ENCODE results near the gene ZG16B. TPM values are rescaled to one million over a fixed set of nuclear protein-coding genes. Genes with fewer than 3 reads are reported as not detected.

ZG16B gene
- total and polyA plus RNA-seq, 2 of the 8 experiments (the other 6 are each of a cell fraction or from before 2014, with no cell fraction given), result 0.11 TPM; not detected in 1

DNA sequence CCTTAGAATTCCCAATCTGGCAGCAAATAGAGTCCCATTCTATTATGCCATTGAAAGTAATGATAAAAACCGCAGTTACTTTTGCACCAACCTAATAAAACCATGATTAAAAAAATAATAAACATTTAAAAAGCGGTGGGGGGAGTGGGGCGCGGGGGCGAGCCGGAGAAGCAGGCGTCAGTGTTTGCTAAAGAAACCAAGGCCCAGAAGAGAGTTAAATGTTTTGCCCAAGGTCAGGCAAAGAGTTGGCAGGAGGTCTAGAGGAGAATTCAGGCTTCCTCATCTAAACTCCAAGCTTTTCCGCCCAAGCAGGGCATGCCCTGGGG lies 37.5 kb downstream of the ZG16B start:
- no peak overlapping the region for H3K23ac ChIP-seq (ENCODE audit: insufficient read length)
- H2BK5ac ChIP-seq (ENCODE audit: low read depth, low read length), result peak overlapping the region; percentile 85
- ChIA-PET POLR2A (ENCODE audit: partially characterized antibody) (interaction anchor here (0.6 to 1.8 kb wide), 14 partner anchors 9 to 151 kb away, joined by 3 to 8 read pairs (median 4); partner anchors contain the start of genes CLDN6, ELOB and FLYWCH1), CTCF (ENCODE audit: partially characterized antibody) (interaction anchor here (0.7 to 6.5 kb wide), 27 partner anchors 9 to 169 kb away, joined by 3 to 90 read pairs (median 5); partner anchors contain the start of genes FLYWCH2, PRSS33 and PRSS41)
- H3K36me3 ChIP-seq (ENCODE audit: control insufficient read depth in 2 of 4, insufficient read depth in 4 of 4, low read length in 3 of 4), result no peaks in the 10 kb centered on the region; a peak in 1 of 8 replicates
- H3K4me3 ChIP-seq (ENCODE audit: extremely low read depth in 1 of 4, insufficient read depth in 2 of 4, low read depth in 3 of 4, low read length in 4 of 4), result peak overlapping the region in 3 of 4 experiments; percentile 29 to 61 (median 53); a peak in 7 of 8 replicates
- H3K27me3 ChIP-seq (replicated peaks in 1 of 4; ENCODE audit: control insufficient read depth in 3 of 4, extremely low read depth in 1 of 4, insufficient read depth in 3 of 4, low read length in 3 of 4), result peaks cover 7 to 40% (median 32%) of the 10 kb centered on the region in 4 experiments
- peaks cover 2% of the 10 kb centered on the region; the same call in 1 of the 2 replicates for H3K23me2 ChIP-seq (ENCODE audit: low read depth, low read length)
- peak overlapping the region; percentile 97; the same call in 1 of the 2 replicates for H3K18ac ChIP-seq (ENCODE audit: extremely low read depth, low read length)
- no peak overlapping the region for H2BK12ac ChIP-seq (ENCODE audit: low read depth, low read length)
- no peak overlapping the region for H2AK5ac ChIP-seq (ENCODE audit: low read depth, low read length)
- no peak overlapping the region for H3K56ac ChIP-seq (replicated peaks; ENCODE audit: insufficient read length, low read depth, low read length)
- peak overlapping the region; percentile 31; the same call in 1 of the 2 replicates for H3K27ac ChIP-seq (ENCODE audit: low read depth, low read length)
- H4K91ac ChIP-seq (replicated peaks; ENCODE audit: insufficient read length, low read length), result peak overlapping the region; percentile 18
- no peak overlapping the region for H2BK15ac ChIP-seq (ENCODE audit: low read length)
- no peaks in the 10 kb centered on the region for H3K79me2 ChIP-seq (ENCODE audit: control insufficient read depth in 1 of 2, insufficient read depth in 2 of 2, low read length in 2 of 2)
- FAIRE-seq (no peak), DNase-seq (ENCODE audit: low read depth in 1 of 2, low spot score in 2 of 2) (no peak)
- no peak overlapping the region for H2BK20ac ChIP-seq (ENCODE audit: low read length)
- H4K8ac ChIP-seq (ENCODE audit: extremely low read depth, insufficient read depth, low read length), result no peak overlapping the region
- H2BK120ac ChIP-seq (replicated peaks; ENCODE audit: low read depth, low read length), result no peak overlapping the region
- H4K20me1 ChIP-seq (replicated peaks in 1 of 2; ENCODE audit: control insufficient read depth in 1 of 2, insufficient read depth in 2 of 2, low read length in 2 of 2), result no peaks in the 10 kb centered on the region
- peak overlapping the region; percentile 14 for H4K5ac ChIP-seq (ENCODE audit: insufficient read length, low read depth, low read length)
- no peak for TF ChIP-seq SRF (IDR thresholded peaks at IDR 0.05; ENCODE audit: low read depth, low read length)
- TF ChIP-seq KDM4A (IDR thresholded peaks at IDR 0.05; ENCODE audit: low read depth, low read length, severe bottlenecking), result no peak
- no peak for TF ChIP-seq RAD21 (IDR thresholded peaks at IDR 0.05 in 1 of 2, conservative IDR thresholded peaks at IDR 0.05 in 1 of 2; ENCODE audit: low read depth in 2 of 2, low read length in 2 of 2)
- H3K9me3 ChIP-seq (ENCODE audit: insufficient read depth in 2 of 2, low read depth in 1 of 2, low read length in 1 of 2), result no peaks in the 10 kb centered on the region
- H3K4me1 ChIP-seq (replicated peaks in 1 of 4; ENCODE audit: control insufficient read depth in 3 of 4, insufficient read depth in 4 of 4, low read length in 3 of 4), result no peaks in the 10 kb centered on the region
- peak overlapping the region; percentile 71 to 84 for H3K4me2 ChIP-seq (ENCODE audit: insufficient read depth in 1 of 2, low read depth in 2 of 2, low read length in 2 of 2)
- 66% methylated on average over 8 of the region's 8 CpGs; no CpG with 5 or more reads in 1 of the 2 experiments for WGBS, 2 experiments (ENCODE audit: extremely low coverage in 1 of 2, insufficient coverage in 1 of 2, insufficient read length in 1 of 2, insufficient replicate concordance in 2 of 2, low coverage in 1 of 2, low lambda C conversion rate in 2 of 2, missing lambda C conversion rate in 1 of 2)
- H3K9ac ChIP-seq (replicated peaks in 1 of 4; ENCODE audit: extremely low read depth in 1 of 4, low read depth in 3 of 4, low read length in 3 of 4), result peak overlapping the region in 1 of 4 experiments; percentile 29; a peak in 2 of 7 replicates
- no peak overlapping the region for H3K14ac ChIP-seq (ENCODE audit: insufficient read length)
- peak overlapping the region; percentile 100 for H2AFZ ChIP-seq (ENCODE audit: low read length)
- H3K4ac ChIP-seq (replicated peaks; ENCODE audit: insufficient read length, low read depth, low read length), result no peak overlapping the region
- H3K79me1 ChIP-seq (ENCODE audit: low read depth, low read length), result no peaks in the 10 kb centered on the region

Data from H1 (cell line).